Lower leg skin (tissue), 4 donors: Measurements from ENCODE around the gene DNAI4. TPM values are rescaled to one million over a fixed set of nuclear protein-coding genes. Genes with fewer than 3 reads are reported as not detected.
A peak's percentile ranks its signal among the peaks of the same experiment; 100 is the strongest.
"Not testable (repeated sequence)": the region's sequence is repeated elsewhere in the genome, so short reads cannot be mapped to it uniquely, and the experiment has no call there.

Source experiments
- DNase-seq, 2 donors: peaks; one replicate each; pipeline ENCODE4 v3.0.0-alpha.2; 2019; ENCODE audit warnings: low spot score in 2 of 2
- H3K4me3 ChIP-seq: fragments of 200-600 bp; sonication (generic); 2 replicates; pipeline ENCODE4 v1.5.1; 2017; ENCODE audit warnings: mild to moderate bottlenecking, low read depth; ENCODE audit not compliant: poor library complexity, severe bottlenecking
- POLR2A ChIP-seq, 2 donors: fragments of 450-650 bp; IDR thresholded peaks; one replicate each; pipeline ENCODE4 v1.6.1; 2016 to 2017; ENCODE audit warnings: antibody characterized with exemption in 2 of 2, mild to moderate bottlenecking in 1 of 2, moderate library complexity in 1 of 2
- WGBS, 2 donors: methylation state at CpG; one replicate each; pipeline ENCODE4 v1.1.5; 2018; 5-methylcytosine and 5-hydroxymethylcytosine counted together
- intact Hi-C: fragments of 100-400 bp; cut with DNase I; formaldehyde crosslinking; loops from one replicate; pipeline ENCODE4 v1.15.0; 2023; ENCODE audit warnings: low total_unique reads
- total RNA-seq, 4 donors: library from RNA; depleted of rRNA; stranded (reverse); fragments of >200 nt; gene quantifications; one replicate each; pipeline ENCODE4 v1.1.0, GENCODE V29; 2016
- TF ChIP-seq, protein P1 (sequence below), 3 donors: fragments of 450-650 bp; IDR thresholded peaks; one replicate each; pipeline ENCODE4 v1.5.1; 2016; ENCODE audit warnings: antibody characterized with exemption in 3 of 3, mild to moderate bottlenecking in 3 of 3, moderate library complexity in 2 of 3

The DNAI4 gene, protein sequence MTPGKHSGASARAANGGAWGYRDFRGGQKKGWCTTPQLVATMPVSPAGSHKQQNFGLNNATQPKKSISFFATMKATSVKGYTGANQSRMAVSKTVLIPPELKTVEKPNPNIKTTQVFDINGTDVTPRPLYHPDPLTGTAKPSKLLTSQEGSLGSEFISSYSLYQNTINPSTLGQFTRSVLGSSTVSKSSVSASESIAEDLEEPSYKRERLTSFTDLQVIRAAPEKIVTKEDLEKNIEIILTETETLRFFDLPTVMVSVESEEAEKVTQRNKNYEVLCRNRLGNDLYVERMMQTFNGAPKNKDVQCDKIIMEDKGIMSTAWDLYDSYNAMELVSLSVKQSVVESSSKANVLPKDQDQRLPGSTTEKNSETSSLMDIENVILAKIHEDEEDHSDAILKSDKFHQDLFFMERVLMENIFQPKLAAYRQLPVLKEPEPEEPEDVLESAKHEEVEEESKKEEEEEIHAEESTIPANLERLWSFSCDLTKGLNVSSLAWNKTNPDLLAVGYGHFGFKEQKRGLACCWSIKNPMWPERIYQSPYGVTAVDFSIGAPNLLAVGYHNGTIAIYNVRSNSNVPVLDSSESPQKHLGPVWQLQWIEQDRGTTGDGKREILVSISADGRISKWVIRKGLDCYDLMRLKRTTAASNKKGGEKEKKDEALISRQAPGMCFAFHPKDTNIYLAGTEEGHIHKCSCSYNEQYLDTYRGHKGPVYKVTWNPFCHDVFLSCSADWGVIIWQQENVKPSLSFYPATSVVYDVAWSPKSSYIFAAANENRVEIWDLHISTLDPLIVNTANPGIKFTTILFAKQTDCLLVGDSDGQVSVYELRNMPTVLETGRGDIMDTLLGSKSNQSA
- total RNA-seq: 1 to 10 TPM; 1.5 to 3.8 (median 2.5) TPM

DNA sequence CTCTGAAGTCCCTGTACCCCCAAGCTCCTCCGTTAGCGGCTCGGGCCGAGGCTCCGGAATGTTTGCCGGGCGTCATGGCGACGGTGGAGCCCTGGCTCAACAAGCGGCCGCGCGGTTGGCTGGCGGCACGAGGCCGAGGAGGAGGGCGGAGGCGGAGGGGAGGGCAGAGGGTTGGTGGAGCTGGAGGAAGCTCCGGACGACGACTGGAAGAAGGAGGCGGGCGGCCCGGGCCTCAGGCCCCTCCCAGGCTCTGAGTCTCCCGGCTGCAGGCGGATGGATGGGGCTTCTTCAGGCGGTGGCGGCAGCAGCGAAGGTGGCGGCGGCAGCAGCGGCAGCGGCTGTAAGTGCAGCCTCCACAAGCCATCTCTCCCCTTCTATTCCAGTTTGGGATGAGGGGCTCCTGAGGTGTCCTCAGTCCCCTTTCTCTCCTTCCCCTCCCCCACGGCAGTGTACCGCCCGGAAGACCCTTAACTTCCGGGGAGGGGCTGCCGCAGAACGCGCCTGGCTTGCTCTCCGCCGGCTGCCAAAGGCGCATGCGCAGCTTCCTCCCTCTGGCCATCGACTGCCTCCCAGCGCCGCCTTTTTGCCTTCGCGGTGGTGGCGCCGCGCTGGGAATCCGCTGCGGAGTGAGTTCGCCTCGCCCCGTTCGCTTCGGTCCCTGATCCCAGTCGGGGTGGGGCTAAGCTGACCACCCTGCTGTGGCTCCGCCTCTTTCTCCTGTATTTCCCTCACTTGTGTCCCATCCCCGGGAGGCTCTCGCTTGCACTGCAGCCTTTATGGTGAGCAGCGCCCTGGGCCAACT, at the start of gene DNAI4, which contains the start of gene MIER1:
DNAI4 (minus strand) TSS at position 101 of the 802 bp plus-strand sequence; CDS start at position 76, 25 bp downstream.
MIER1 (plus strand) TSS at position 235 of the 802 bp plus-strand sequence; CDS start at position 274, 39 bp downstream.
- DNase-seq: peak; percentile 97 to 99
- H3K4me3 ChIP-seq: peak within 1 kb of the TSS; percentile 82
- TF ChIP-seq POLR2A (IDR thresholded peaks at IDR 0.05): no peak
- TF ChIP-seq, protein P1, sequence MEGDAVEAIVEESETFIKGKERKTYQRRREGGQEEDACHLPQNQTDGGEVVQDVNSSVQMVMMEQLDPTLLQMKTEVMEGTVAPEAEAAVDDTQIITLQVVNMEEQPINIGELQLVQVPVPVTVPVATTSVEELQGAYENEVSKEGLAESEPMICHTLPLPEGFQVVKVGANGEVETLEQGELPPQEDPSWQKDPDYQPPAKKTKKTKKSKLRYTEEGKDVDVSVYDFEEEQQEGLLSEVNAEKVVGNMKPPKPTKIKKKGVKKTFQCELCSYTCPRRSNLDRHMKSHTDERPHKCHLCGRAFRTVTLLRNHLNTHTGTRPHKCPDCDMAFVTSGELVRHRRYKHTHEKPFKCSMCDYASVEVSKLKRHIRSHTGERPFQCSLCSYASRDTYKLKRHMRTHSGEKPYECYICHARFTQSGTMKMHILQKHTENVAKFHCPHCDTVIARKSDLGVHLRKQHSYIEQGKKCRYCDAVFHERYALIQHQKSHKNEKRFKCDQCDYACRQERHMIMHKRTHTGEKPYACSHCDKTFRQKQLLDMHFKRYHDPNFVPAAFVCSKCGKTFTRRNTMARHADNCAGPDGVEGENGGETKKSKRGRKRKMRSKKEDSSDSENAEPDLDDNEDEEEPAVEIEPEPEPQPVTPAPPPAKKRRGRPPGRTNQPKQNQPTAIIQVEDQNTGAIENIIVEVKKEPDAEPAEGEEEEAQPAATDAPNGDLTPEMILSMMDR (IDR thresholded peaks at IDR 0.05): no peak
- 0 to 1% methylated on average over 51 to 59 of the region's 64 CpGs for WGBS, 2 donors
- intact Hi-C loops: no loop called here

DNA sequence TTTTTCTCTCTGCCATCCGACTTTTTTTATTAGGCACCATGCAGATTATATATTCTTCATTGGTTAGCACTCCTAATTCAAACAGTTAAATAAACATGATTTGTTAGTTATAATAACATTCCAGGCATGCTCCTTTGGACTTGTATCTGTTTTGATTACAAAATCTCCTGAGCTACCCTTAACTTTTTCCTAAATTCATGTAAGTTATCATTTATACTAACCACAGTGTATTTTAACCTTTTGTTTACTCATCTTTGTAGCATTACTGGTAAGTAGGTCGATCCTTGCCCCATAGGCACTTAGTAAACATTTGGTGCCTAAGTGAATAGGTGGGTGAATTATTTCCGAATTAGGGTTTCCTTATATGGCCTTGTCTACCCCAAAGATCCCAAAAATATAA, 43.9 kb upstream of the DNAI4 start:
- intact Hi-C loops: no loop called here
- no peak for DNase-seq
- 81 to 97% methylated on average over 3 of the region's 3 CpGs for WGBS, 2 donors
- no peak overlapping the region for H3K4me3 ChIP-seq
- TF ChIP-seq POLR2A (IDR thresholded peaks at IDR 0.05): no peak
- TF ChIP-seq, protein P1 (IDR thresholded peaks at IDR 0.05): no peak

DNA sequence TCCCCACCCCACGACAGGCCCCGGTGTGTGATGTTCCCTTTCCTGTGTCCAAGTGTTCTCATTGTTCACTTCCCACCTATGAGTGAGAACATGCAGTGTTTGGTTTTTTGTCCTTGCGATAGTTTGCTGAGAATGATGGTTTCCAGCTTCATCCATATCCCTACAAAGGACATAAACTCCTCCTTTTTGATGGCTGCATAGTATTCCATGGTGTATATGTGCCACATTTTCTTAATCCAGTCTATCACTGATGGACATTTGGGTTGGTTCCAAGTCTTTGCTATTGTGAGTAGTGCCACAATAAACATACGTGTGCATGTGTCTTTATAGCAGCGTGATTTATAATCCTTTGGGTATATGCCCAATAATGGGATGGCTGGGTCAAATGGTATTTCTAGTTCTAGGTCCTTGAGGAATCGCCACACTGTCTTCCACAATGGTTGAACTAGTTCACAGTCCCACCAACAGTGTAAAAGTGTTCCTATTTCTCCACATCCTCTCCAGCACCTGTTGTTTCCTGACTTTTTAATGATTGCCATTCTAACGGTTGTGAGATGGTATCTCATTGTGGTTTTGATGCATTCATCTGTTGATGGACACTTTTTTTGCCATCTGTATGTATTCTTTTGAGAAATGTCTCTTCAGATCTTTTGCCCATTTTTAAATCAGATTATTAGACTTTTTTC, 41.7 kb upstream of the DNAI4 start:
- intact Hi-C loops, DNase-seq, H3K4me3 ChIP-seq: not testable (repeated sequence)
- WGBS, 2 donors: 93% methylated on average over 5 to 7 of the region's 7 CpGs

DNA sequence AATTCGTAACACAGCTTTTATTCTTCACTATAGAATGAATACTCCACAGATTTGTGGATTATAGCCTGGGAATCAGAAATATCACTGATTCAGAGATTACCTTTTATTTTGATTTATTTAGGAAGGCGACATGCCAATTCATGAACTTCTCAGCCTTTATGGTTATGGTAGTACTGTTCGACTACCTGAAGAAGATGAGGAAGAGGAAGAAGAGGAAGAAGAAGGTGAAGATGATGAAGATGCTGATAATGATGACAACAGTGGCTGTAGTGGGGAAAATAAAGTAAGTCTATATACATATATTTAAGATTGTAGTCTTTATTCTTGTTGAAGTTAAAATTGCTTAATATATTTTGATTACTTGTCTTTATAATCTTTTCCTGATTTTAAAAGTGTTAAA, 33.3 kb upstream of the DNAI4 start:
- WGBS, 2 donors: 95 to 96% methylated on average over 3 of the region's 3 CpGs
- DNase-seq: no peak
- TF ChIP-seq POLR2A (IDR thresholded peaks at IDR 0.05): no peak
- TF ChIP-seq, protein P1 (IDR thresholded peaks at IDR 0.05): no peak
- no peak overlapping the region for H3K4me3 ChIP-seq
- intact Hi-C loops: no loop called here

DNA sequence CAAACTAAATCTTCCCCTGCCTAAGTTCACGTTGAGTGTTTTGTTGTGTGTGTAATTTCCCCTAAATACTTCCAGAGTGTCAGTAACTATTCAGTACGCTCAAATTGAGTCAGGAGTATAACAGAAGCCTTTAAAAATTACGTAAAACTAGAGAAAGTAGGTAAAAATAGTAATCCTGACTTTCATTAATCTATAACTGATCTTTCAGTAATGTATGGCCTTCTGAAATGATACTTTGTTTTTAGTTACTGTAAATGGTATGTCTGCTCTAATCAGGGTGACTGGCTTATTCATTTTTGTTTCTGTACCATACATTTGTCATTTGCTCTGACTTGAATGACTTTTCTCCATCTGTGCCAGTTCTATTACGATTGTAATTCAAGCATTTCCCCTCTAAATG, 29.6 kb upstream of the DNAI4 start:
- intact Hi-C loops: no loop called here
- H3K4me3 ChIP-seq: no peak overlapping the region
- TF ChIP-seq, protein P1 (IDR thresholded peaks at IDR 0.05): no peak
- no peak for TF ChIP-seq POLR2A (IDR thresholded peaks at IDR 0.05)
- WGBS, 2 donors: 90 to 91% methylated on average over 4 of the region's 4 CpGs
- DNase-seq: no peak
